ENCODE measurements around the gene SETD1B. TPM values are rescaled to one million over a fixed set of nuclear protein-coding genes. Genes with fewer than 3 reads are reported as not detected.

SETD1B gene
- total RNA-seq, 4 donors from 2014 or later, result 10.1 to 15.0 (median 11.6) TPM

DNA sequence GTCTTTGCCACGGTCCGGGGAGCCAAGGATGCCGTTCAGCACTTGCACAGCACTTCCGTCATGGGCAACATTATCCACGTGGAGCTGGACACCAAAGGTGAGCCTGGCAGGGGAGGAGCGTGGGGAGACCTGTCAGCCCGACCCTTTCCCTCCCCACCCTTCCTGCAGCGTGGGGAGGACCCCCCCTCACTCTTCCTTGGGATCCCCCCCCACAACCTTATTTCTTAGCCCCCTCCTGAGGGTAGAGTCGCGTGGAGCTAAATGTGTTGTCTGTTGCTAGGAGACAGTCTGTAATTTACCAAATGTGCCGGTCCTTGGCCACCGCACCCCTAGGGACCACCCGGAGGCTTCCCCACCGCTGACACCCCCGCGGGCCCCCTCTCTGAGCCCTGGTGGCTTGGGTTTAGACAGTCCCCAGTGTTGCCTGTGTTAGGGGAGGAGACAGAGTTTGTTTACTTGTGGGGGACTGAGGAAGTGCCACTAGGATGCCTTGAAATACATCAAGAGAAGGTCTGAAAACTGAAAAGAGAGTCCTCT is 2.3 kb downstream of the SETD1B start:
- no peak for DNase-seq (ENCODE audit: low spot score in 2 of 2)
- no peak for TF ChIP-seq POLR2A (IDR thresholded peaks at IDR 0.05)
- TF ChIP-seq, protein P1, sequence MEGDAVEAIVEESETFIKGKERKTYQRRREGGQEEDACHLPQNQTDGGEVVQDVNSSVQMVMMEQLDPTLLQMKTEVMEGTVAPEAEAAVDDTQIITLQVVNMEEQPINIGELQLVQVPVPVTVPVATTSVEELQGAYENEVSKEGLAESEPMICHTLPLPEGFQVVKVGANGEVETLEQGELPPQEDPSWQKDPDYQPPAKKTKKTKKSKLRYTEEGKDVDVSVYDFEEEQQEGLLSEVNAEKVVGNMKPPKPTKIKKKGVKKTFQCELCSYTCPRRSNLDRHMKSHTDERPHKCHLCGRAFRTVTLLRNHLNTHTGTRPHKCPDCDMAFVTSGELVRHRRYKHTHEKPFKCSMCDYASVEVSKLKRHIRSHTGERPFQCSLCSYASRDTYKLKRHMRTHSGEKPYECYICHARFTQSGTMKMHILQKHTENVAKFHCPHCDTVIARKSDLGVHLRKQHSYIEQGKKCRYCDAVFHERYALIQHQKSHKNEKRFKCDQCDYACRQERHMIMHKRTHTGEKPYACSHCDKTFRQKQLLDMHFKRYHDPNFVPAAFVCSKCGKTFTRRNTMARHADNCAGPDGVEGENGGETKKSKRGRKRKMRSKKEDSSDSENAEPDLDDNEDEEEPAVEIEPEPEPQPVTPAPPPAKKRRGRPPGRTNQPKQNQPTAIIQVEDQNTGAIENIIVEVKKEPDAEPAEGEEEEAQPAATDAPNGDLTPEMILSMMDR (IDR thresholded peaks at IDR 0.05), result no peak
- intact Hi-C loops (cut with DNase I; ENCODE audit: low total_unique reads), result no loop called here
- no peak overlapping the region for H3K4me3 ChIP-seq (ENCODE audit: low read depth, poor library complexity, severe bottlenecking)
- 4 to 9% methylated on average over 16 of the region's 16 CpGs for WGBS, 2 donors

DNA sequence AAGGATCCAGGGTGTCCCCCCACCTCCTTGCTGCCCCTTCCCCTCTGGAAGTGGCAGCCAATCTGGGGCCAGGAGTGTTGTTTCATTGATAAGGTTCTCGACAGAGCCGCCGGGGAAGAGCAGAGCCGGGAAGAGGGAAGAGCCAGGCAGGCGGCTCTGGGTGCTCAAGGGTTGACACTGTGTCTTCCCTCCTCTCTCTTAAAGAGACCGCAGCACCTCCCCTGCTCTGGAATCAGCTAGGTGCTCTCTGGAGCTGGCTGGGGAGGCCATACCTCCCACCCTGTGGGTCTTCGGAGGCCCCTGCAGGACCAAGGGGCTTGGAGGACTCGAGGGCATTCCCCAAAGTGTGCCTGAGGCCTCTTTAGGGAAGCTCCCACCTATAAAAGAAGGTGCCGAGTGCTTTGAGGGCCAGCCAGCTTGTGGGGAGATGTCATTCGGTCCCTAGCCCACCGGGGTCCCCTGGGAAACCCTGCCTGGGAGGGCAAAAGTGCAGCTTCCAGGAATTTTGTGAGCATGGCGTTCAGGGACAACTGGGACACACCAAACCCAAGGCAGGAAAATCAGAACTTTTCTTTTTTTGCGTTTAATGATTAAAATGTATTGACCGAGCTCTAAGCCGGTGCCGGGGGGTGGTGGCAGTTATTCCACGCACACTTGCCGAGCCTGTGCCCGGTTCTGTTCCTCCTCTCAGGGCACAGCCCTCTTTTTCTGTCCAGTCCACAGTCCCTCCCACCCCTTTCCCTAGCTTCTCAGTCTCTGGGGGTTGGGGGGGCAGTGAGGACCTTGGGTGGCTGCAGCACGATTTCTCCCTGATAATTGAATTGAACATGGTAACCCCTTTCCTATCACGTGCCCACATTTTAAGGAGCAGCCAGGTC is 3.0 kb downstream of the SETD1B start:
- no peak overlapping the region for H3K4me3 ChIP-seq (ENCODE audit: low read depth, poor library complexity, severe bottlenecking)
- no peak for TF ChIP-seq POLR2A (IDR thresholded peaks at IDR 0.05)
- TF ChIP-seq, protein P1 (IDR thresholded peaks at IDR 0.05), result no peak
- no peak for DNase-seq (ENCODE audit: low spot score in 2 of 2)
- intact Hi-C loops (cut with DNase I; ENCODE audit: low total_unique reads), result no loop called here
- WGBS, 2 donors, result 40 to 42% methylated on average over 19 to 21 of the region's 21 CpGs

DNA sequence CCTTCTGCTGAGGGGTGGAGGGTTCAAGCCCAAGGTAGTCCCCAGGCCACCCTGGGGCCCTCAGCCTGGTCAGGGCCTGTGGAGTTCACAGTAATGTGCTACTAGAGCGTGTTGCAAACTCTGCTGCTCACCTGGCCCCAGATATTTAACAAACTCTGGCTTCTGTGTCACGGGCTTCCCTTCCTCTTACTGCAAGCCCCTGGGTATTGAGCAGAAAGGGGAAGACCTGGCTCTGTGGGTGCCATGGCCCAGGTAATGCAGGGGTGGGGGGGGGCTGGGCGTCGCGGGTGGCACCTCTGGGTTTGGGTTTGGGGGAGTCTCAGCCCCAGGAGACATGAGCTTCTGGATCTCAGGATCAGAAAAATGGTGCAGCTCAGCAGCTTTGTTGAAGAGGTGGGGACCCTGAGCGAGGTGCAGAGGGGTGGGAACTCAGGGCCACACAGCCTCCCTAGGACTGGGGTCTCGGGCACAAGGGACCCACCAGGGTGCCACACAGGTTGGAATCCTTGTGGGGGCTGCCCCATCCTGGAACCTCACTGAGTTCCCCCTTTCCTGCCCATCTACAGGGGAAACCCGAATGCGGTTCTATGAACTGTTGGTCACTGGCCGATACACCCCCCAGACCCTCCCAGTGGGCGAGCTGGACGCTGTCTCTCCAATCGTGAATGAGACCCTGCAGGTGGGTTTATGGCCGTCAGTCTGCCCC is 4.0 kb downstream of the SETD1B start:
- DNase-seq (ENCODE audit: low spot score in 2 of 2), result no peak
- intact Hi-C loops (cut with DNase I; ENCODE audit: low total_unique reads), result no loop called here
- WGBS, 2 donors, result 66 to 78% methylated on average over 10 to 14 of the region's 14 CpGs
- H3K4me3 ChIP-seq (ENCODE audit: low read depth, poor library complexity, severe bottlenecking), result no peak overlapping the region
- no peak for TF ChIP-seq POLR2A (IDR thresholded peaks at IDR 0.05)
- TF ChIP-seq, protein P1 (IDR thresholded peaks at IDR 0.05), result no peak

DNA sequence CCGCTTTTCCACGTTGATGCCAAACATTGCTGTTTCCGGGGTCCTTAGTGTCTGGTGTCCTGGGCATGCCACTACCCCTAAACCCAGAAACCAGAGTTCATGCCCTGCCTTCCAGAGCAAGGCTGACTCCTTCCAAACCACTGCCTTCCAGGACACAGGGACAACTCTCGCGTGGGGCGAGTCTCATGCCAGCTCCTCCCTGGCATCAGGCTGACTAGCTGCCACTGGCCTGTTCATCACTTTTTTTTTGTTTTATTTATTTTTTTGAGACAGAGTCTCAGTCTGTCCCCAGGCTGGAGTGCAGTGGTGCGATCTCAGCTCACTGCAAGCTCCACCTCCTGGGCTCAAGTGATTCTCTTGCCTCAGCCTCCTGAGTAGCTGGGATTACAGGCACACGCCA is 4.8 kb downstream of the SETD1B start:
- intact Hi-C loops (cut with DNase I; ENCODE audit: low total_unique reads), result no loop called here
- WGBS, 2 donors, result 80 to 89% methylated on average over 8 of the region's 8 CpGs
- no peak for DNase-seq (ENCODE audit: low spot score in 2 of 2)
- no peak for TF ChIP-seq POLR2A (IDR thresholded peaks at IDR 0.05)
- TF ChIP-seq, protein P1 (IDR thresholded peaks at IDR 0.05), result no peak
- no peak overlapping the region for H3K4me3 ChIP-seq (ENCODE audit: low read depth, poor library complexity, severe bottlenecking)

DNA sequence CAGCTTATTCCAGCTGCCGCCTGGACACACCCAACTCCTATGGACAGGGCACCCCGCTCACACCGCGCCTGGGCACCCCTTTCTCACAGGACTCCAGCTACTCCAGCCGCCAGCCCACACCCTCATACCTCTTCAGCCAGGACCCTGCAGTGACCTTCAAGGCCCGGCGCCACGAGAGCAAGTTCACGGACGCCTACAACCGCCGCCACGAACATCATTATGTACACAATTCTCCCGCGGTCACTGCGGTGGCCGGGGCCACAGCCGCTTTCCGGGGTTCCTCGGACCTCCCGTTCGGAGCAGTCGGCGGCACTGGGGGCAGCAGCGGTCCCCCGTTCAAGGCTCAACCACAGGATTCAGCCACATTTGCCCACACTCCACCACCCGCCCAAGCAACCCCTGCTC is 5.9 kb downstream of the SETD1B start:
- intact Hi-C loops (cut with DNase I; ENCODE audit: low total_unique reads), result no loop called here
- TF ChIP-seq, protein P1 (IDR thresholded peaks at IDR 0.05), result no peak
- no peak for TF ChIP-seq POLR2A (IDR thresholded peaks at IDR 0.05)
- no peak overlapping the region for H3K4me3 ChIP-seq (ENCODE audit: low read depth, poor library complexity, severe bottlenecking)
- no peak for DNase-seq (ENCODE audit: low spot score in 2 of 2)
- 89 to 91% methylated on average over 27 of the region's 27 CpGs for WGBS, 2 donors
